ENCODE results near the gene SULT4A1.

- TF ChIP-seq CTCF (IDR thresholded peaks at IDR 0.05; ENCODE audit: low read length) (no peak), EZH2 (IDR thresholded peaks at IDR 0.05; ENCODE audit: borderline replicate concordance, low read length) (no peak)
Measured at GRCh38 chr22:43876866-43877509, 14.7 kb upstream of the SULT4A1 start.
